HUES48 (cell line): Measurements from ENCODE around the gene DNAJA1.

Source experiments
- H3K27ac ChIP-seq: one replicate; pipeline ENCODE4 v1.7.0; 2013; ENCODE audit warnings: low read depth, low read length, inconsistent platforms
- H3K27me3 ChIP-seq: 2 replicates; pipeline ENCODE4 v1.6.1; 2013; ENCODE audit warnings: mild to moderate bottlenecking, low read length; ENCODE audit not compliant: control insufficient read depth, insufficient read depth
- H3K36me3 ChIP-seq: 2 replicates; pipeline ENCODE4 v1.6.1; 2013; ENCODE audit warnings: low read length; ENCODE audit not compliant: control insufficient read depth, insufficient read depth
- H3K4me1 ChIP-seq: 2 replicates; pipeline ENCODE4 v1.6.1; 2013; ENCODE audit warnings: mild to moderate bottlenecking, low read length; ENCODE audit not compliant: control insufficient read depth, insufficient read depth
- H3K4me3 ChIP-seq: 2 replicates; pipeline ENCODE4 v1.5.1; 2013; ENCODE audit warnings: mild to moderate bottlenecking, low read depth, low read length
- H3K9ac ChIP-seq: 2 replicates; pipeline ENCODE4 v1.6.1; 2013; ENCODE audit warnings: mild to moderate bottlenecking, low read depth, low read length, moderate library complexity
- H3K9me3 ChIP-seq: 2 replicates; pipeline ENCODE4 v1.6.1; 2013; ENCODE audit warnings: low read length; ENCODE audit not compliant: control insufficient read depth, insufficient read depth

DNAJA1 gene

DNA sequence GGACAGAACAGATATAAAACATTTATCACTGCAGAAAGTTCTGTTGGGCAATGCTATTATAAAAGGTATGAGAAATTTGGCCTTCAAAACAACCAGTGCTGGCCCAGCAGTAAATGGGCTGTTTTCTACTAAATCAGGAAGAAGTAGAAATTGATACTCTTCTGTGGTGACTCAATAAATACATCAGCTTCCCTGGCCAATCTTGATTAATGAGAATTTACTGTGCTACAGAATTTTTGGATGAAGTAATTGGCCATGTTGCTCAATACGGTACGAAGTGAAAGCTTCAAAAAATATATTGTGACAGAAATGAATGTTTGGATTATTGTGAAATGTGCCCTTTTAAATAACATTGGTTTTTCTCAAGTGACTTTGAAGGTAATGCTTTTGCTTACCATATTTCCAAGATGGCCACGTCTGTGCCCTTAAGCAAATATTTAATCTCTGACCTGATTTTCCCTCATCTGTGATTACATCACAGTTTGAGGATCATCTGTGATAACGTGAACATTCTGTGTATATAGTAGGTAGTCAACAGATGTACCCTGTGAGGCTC lies 4.2 kb downstream of the DNAJA1 start:
- Histone ChIP-seq H3K27me3 (no peaks in the 10 kb centered on the region), H3K4me3 (no peak overlapping the region), H3K36me3 (peaks cover 80% of the 10 kb centered on the region), H3K27ac (no peak overlapping the region), H3K4me1 (no peaks in the 10 kb centered on the region), H3K9me3 (no peaks in the 10 kb centered on the region), H3K9ac (no peak overlapping the region)

DNA sequence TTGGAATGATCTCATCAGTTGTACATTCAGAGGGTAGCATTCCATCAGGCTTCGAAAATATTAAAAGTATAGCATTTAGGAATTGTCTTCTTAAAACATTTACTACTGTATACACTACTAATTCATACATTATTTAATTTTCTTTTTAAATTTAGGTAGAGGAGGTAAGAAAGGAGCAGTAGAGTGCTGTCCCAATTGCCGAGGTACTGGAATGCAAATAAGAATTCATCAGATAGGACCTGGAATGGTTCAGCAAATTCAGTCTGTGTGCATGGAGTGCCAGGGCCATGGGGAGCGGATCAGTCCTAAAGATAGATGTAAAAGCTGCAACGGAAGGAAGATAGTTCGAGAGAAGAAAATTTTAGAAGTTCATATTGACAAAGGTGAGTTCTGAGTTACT lies 5.2 kb downstream of the DNAJA1 start:
- H3K4me3 ChIP-seq, result no peak overlapping the region
- no peaks in the 10 kb centered on the region for H3K4me1 ChIP-seq
- H3K27ac ChIP-seq, result no peak overlapping the region
- no peaks in the 10 kb centered on the region for H3K27me3 ChIP-seq
- H3K9me3 ChIP-seq, result no peaks in the 10 kb centered on the region
- H3K9ac ChIP-seq, result no peak overlapping the region
- H3K36me3 ChIP-seq, result peaks cover 90% of the 10 kb centered on the region

DNA sequence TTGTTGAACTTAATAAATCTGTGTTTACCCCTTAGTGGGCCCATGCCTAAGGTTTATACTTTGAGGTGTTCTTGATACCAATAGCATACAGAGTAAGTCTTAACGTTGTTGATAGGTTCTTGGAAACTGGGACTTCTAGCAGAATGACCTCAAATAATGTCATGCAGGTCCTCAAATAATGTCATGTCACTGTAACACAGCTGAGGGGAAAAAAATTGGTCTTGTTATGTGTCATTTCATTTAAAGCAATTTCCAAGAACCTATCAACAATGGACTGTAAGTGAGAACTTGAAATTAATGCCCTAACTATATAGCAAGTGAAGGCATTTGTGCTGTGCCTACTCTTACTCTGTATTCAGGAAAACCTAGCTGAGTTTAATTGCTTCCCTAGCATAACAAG lies 7.2 kb downstream of the DNAJA1 start:
- no peaks in the 10 kb centered on the region for H3K4me1 ChIP-seq
- H3K27ac ChIP-seq, result no peak overlapping the region
- H3K4me3 ChIP-seq, result no peak overlapping the region
- no peaks in the 10 kb centered on the region for H3K9me3 ChIP-seq
- peaks cover 100% of the 10 kb centered on the region for H3K36me3 ChIP-seq
- H3K9ac ChIP-seq, result no peak overlapping the region
- no peaks in the 10 kb centered on the region for H3K27me3 ChIP-seq

DNA sequence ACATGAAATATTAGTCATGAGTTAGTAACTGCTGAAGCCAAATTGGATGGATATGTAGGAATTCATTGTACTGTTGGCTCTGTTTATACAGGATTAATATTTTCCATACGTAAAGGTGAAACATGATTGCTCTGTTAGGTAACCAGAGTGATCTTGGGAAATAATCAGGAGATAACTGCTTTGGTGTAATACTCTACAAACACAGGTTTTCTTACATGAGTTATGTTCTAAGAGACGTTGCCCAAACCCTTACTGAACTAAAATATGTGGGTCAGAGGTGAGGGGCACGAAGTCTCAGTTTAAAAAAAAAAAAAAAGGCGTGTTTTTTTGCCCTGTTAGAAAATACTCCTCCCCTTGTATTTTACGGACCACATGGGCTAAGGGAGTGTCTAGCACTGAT lies 7.8 kb downstream of the DNAJA1 start:
- Histone ChIP-seq H3K27me3 (no peaks in the 10 kb centered on the region), H3K4me3 (no peak overlapping the region), H3K27ac (no peak overlapping the region), H3K9ac (no peak overlapping the region), H3K36me3 (peaks cover 100% of the 10 kb centered on the region), H3K9me3 (no peaks in the 10 kb centered on the region), H3K4me1 (no peaks in the 10 kb centered on the region)

DNA sequence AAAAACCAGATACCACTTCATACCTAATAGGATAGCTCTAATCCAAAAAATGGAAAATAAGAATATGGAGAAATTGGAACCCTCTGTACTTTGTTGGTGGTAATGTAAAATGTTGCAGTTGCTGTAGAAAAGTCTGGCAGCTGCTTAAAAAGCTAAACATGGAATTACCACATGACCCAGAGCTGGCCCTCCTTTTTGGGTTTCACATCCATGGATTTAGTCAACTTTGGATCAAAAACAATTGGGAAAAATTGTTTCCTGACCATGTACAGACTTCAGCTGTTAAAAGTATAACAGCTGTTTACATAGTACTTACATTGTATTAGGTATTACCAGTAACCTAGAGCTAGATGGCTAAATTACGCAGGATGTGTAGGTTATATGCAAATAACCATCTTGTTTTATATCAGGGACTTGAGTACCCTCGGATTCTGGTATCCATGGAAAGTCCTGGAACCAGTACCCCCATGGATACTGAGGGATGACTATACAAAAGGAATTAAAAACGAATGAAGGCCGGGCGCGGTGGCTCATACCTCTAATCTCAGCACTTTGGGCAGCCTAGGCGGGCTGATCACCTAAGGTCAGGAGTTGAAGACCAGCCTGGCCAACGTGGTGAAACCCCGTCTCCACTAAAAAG lies 15.8 kb downstream of the DNAJA1 start:
- Histone ChIP-seq H3K9ac (no peak overlapping the region), H3K27me3 (no peaks in the 10 kb centered on the region), H3K36me3 (peaks cover 49% of the 10 kb centered on the region), H3K4me1 (peaks cover 12% of the 10 kb centered on the region; the same call in 1 of the 2 replicates), H3K27ac (no peak overlapping the region), H3K9me3 (no peaks in the 10 kb centered on the region), H3K4me3 (no peak overlapping the region)

DNA sequence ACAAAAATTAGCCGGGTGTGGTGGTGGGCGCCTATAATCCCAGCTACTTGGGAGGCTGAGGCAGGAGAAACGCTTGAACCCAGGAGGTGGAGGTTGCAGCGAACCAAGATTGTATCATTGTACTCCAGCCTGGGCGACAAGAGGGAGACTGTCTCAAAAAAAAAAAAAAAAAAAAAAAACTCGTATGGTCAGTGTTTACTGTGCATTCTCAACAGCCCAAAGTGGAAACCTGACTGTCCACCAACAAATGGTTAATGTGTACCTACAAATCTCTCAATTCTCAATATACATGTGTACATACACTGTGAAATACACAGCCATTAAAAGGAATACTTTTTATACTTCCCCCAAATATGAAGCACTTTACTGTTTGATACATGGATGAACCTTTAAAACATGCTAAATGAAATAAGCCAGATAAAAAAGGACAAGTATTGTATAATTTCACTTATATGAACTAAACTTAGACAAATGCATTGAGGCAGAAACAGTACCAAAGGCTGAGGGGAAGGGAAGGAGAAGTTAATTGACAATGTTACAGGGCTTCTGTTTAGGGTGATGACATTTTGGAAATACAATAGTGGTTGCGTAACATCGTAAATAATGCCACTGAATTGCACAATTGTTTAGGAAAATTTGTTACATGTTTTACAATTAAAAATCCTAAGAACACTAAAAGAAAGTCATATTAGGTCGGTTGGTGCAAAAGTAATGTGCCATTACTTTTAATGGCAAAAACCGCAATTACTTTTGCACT lies 16.5 kb downstream of the DNAJA1 start:
- Histone ChIP-seq H3K4me3 (no peak overlapping the region), H3K9me3 (no peaks in the 10 kb centered on the region), H3K27me3 (no peaks in the 10 kb centered on the region), H3K9ac (no peak overlapping the region), H3K36me3 (peaks cover 47% of the 10 kb centered on the region), H3K4me1 (peaks cover 12% of the 10 kb centered on the region; the same call in 1 of the 2 replicates), H3K27ac (no peak overlapping the region)

- Histone ChIP-seq H3K4me1 (peaks cover 12% of the 10 kb centered on the region; the same call in 1 of the 2 replicates), H3K9ac (no peak overlapping the region), H3K36me3 (peaks cover 47% of the 10 kb centered on the region), H3K27me3 (no peaks in the 10 kb centered on the region), H3K4me3 (no peak overlapping the region), H3K27ac (no peak overlapping the region), H3K9me3 (no peaks in the 10 kb centered on the region)
Measured at GRCh38 chr9:33042473-33042872, 17.4 kb downstream of the DNAJA1 start.

GRCh38 chr9:33043671-33044070 lies 18.6 kb downstream of the DNAJA1 start:
- H3K4me1 ChIP-seq, result peaks cover 12% of the 10 kb centered on the region; the same call in 1 of the 2 replicates
- H3K36me3 ChIP-seq, result peaks cover 45% of the 10 kb centered on the region
- H3K9me3 ChIP-seq, result no peaks in the 10 kb centered on the region
- peak overlapping the region; percentile 57 for H3K4me3 ChIP-seq
- H3K9ac ChIP-seq, result peak overlapping the region; percentile 28; the same call in 1 of the 2 replicates
- no peaks in the 10 kb centered on the region for H3K27me3 ChIP-seq
- peak overlapping the region; percentile 76 for H3K27ac ChIP-seq

DNA sequence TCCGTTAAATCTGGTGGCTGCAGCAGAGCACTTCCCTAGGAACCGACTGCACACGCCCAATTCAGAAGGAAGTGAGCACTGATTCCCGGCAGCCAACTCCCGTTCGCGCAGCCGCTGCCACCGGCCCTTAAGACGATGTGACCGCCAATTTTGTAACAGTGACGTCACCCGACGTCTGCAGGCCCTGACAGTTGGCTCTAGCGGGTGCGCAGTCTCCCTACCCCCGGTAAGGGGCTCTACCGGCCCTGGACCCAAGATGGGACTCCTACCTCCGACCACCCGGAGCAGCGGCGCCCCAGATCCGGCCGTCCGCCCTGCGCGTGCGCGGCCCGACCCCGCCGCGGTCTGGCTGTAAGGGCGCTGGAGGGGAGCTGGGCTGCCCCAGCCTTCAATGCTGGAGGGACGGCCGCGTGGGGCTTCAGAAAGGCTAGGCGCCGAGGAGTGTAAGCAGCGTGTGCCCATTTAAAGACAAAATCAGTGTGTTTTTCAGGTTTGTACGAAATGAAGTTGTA lies 19.1 kb downstream of the DNAJA1 start:
- H3K27ac ChIP-seq, result peak overlapping the region; percentile 76
- H3K4me3 ChIP-seq, result peak overlapping the region; percentile 57
- H3K9me3 ChIP-seq, result no peaks in the 10 kb centered on the region
- H3K36me3 ChIP-seq, result peaks cover 45% of the 10 kb centered on the region
- peaks cover 12% of the 10 kb centered on the region; the same call in 1 of the 2 replicates for H3K4me1 ChIP-seq
- no peaks in the 10 kb centered on the region for H3K27me3 ChIP-seq
- H3K9ac ChIP-seq, result peak overlapping the region; percentile 28

GRCh38 chr9:33044677-33045282 lies 19.7 kb downstream of the DNAJA1 start:
- peak overlapping the region; percentile 57 for H3K4me3 ChIP-seq

More at GRCh38 chr9:33044677-33045282, 19.7 kb downstream of the DNAJA1 start:
- H3K9me3 ChIP-seq, result no peaks in the 10 kb centered on the region
- H3K27me3 ChIP-seq, result no peaks in the 10 kb centered on the region
- peaks cover 45% of the 10 kb centered on the region for H3K36me3 ChIP-seq
- peaks cover 12% of the 10 kb centered on the region; the same call in 1 of the 2 replicates for H3K4me1 ChIP-seq
- H3K9ac ChIP-seq, result peak overlapping the region; percentile 28
- peak overlapping the region; percentile 76 for H3K27ac ChIP-seq
